CD4-positive, alpha-beta T cell treated with Interleukin-17A for 4 hours (primary cell): Measurements from ENCODE around the gene AP2A1.
A peak's percentile ranks its signal among the peaks of the same experiment; 100 is the strongest.
"Not testable (repeated sequence)": the region's sequence is repeated elsewhere in the genome, so short reads cannot be mapped to it uniquely, and the experiment has no call there.

Source experiments
- DNase-seq: peaks from one replicate; pipeline ENCODE4 v3.0.0-alpha.2; 2020; ENCODE audit warnings: mixed read lengths

Gene AP2A1

GRCh38 chr19:49766930-49767299 is at the start of gene AP2A1:
TSS of gene AP2A1 (plus strand) at chr19:49767001. CDS start at chr19:49767134, 133 bp downstream.
- no peak for DNase-seq

GRCh38 chr19:49718511-49718910 is 48.3 kb upstream of the AP2A1 start:
- no peak for DNase-seq

- DNase-seq: no peak
Observed at GRCh38 chr19:49718991-49719390, 47.8 kb upstream of the AP2A1 start.

GRCh38 chr19:49719420-49719819 is 47.4 kb upstream of the AP2A1 start:
- DNase-seq: not testable (repeated sequence)

- DNase-seq: no peak
Observed at GRCh38 chr19:49727217-49728030, 39.4 kb upstream of the AP2A1 start.

GRCh38 chr19:49730166-49730565 is 36.6 kb upstream of the AP2A1 start:
- no peak for DNase-seq

GRCh38 chr19:49738268-49738667 is 28.5 kb upstream of the AP2A1 start:
- no peak for DNase-seq

- no peak for DNase-seq
Observed at GRCh38 chr19:49739098-49739497, 27.7 kb upstream of the AP2A1 start.

- no peak for DNase-seq
Observed at GRCh38 chr19:49739933-49740332, 26.9 kb upstream of the AP2A1 start.

GRCh38 chr19:49741210-49741844 is 25.5 kb upstream of the AP2A1 start:
- DNase-seq: no peak

GRCh38 chr19:49744946-49745381 is 21.8 kb upstream of the AP2A1 start:
- no peak for DNase-seq

GRCh38 chr19:49746206-49746958 is 20.4 kb upstream of the AP2A1 start:
- peak; percentile 54 for DNase-seq

GRCh38 chr19:49749055-49749716 is 17.6 kb upstream of the AP2A1 start:
- DNase-seq: no peak

GRCh38 chr19:49749771-49750170 is 17.0 kb upstream of the AP2A1 start:
- no peak for DNase-seq

GRCh38 chr19:49752701-49753100 is 14.1 kb upstream of the AP2A1 start:
- DNase-seq: no peak

- DNase-seq: no peak
Observed at GRCh38 chr19:49755956-49756355, 10.8 kb upstream of the AP2A1 start.

GRCh38 chr19:49758292-49758691 is 8.5 kb upstream of the AP2A1 start:
- DNase-seq: no peak

GRCh38 chr19:49761249-49761624 is 5.6 kb upstream of the AP2A1 start:
- DNase-seq: no peak

- DNase-seq: peak; percentile 48
Observed at GRCh38 chr19:49761625-49762311, 5.0 kb upstream of the AP2A1 start.

- DNase-seq: no peak
Observed at GRCh38 chr19:49763230-49763629, 3.6 kb upstream of the AP2A1 start, which contains the start of gene TSKS. TSS of gene TSKS (minus strand) at chr19:49763306. CDS start at chr19:49763247, 59 bp downstream.

GRCh38 chr19:49764341-49764740 is 2.5 kb upstream of the AP2A1 start:
- no peak for DNase-seq
